NCI-H1105 treated with DMSO at 0.1 percent for 48 hours (cell line): Measurements from ENCODE around the gene KBTBD6.
A peak's percentile ranks its signal among the peaks of the same experiment; 100 is the strongest.
"Not testable (repeated sequence)": the region's sequence is repeated elsewhere in the genome, so short reads cannot be mapped to it uniquely, and the experiment has no call there.

ENCODE experiments used
- DNase-seq: peaks from one replicate; lab custom pipeline; 2025; lab: John Stamatoyannopoulos, UW

The KBTBD6 gene

DNA sequence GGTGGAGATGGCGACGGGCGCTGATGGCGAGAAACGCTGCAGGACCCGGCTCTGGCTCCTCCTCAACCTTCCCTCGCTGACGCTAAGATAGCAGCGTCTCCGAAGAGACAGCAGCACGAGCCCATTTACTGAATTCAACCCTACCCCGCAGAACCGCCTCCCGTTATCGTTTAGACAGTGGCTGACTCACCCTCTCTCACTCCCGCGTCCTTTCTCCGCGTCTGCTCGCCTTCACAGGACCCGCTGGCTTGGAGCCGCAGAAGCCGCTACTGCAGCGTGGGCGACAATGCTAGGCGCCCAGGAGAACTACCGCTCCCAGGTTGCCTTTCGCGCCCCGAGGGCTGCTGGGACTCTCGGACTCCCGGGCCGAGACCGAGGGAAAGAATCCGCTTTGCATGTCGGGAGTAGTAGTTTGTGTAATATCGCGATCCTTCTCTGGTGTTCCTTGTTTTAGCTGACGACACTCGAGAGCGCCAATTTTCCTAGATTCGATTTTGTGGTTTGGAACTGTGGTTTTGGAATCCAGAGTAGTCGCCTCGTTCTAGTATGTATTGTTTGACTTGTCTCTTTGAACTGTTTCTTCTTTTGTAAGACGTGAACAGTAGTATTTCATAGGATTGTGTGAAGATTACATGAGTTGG, at the start of gene KBTBD6:
TSS of gene KBTBD6 (minus strand) at position 291 of the 641 bp plus-strand sequence. CDS start 291 bp downstream, outside the sequence.
- peak; percentile 95 for DNase-seq

GRCh38 chr13:41182231-41182630, 49.6 kb upstream of the KBTBD6 start:
- no peak for DNase-seq

DNA sequence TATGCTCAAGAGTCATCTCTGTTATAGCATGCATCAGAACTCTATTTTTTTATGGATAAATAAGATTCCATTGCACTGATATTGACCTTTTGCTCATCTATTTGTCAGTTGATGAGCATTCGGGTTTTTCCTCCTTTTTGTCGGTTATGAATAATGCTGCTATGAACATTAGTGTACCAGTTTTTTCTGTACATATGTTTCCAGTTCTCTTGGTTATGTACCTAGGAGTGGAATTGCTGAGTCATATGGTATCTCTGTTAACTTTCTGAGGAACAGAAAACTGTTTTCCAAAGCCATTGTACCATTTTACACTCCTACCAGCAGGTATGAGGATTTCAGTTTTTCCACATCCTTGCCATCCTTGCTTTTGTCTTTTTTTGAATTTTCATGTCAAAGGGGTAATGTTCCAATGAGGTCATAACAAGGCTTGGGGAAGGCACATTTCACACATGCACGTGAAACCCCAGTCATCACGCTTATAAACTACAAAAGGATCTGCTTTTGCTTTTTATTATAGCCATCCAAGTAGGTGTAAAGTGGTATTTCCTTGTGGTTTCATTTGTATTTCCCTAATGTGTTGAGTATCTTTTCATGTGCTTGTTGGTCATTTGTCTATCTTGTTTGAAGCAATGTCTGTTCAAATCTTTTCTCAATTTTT, 47.1 kb upstream of the KBTBD6 start:
- DNase-seq = no peak

GRCh38 chr13:41178040-41178439, 45.4 kb upstream of the KBTBD6 start:
- DNase-seq = no peak

- no peak for DNase-seq
Measured at GRCh38 chr13:41177616-41178015, 45.0 kb upstream of the KBTBD6 start.

GRCh38 chr13:41175576-41175975, 43.0 kb upstream of the KBTBD6 start:
- DNase-seq = not testable (repeated sequence)

GRCh38 chr13:41162151-41162550, 29.5 kb upstream of the KBTBD6 start:
- no peak for DNase-seq

GRCh38 chr13:41159174-41159573, 26.6 kb upstream of the KBTBD6 start:
- no peak for DNase-seq

- no peak for DNase-seq
Measured at GRCh38 chr13:41157048-41157717, 24.6 kb upstream of the KBTBD6 start.

- no peak for DNase-seq
Measured at GRCh38 chr13:41156620-41157019, 24.0 kb upstream of the KBTBD6 start.

- no peak for DNase-seq
Measured at GRCh38 chr13:41154042-41154441, 21.4 kb upstream of the KBTBD6 start.

DNA sequence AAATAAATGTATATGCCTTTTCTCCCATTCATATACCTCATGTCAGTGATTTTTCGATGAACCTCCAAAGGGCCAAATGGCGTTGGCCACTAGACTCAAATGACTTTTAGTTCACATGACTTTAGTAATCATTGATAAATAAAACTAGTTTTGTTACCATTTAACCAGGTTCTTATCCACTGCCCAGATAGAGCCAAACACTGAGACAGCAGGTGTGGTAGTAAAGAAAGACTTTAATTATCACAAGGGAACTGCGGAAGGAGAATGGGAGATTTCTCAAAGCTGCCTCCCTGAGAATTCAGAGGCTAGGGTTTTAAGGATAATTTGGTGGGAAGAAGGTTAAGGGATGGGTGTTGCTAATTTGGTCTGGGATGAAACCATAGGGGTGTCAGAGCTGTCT, 19.4 kb upstream of the KBTBD6 start:
- DNase-seq = no peak

DNA sequence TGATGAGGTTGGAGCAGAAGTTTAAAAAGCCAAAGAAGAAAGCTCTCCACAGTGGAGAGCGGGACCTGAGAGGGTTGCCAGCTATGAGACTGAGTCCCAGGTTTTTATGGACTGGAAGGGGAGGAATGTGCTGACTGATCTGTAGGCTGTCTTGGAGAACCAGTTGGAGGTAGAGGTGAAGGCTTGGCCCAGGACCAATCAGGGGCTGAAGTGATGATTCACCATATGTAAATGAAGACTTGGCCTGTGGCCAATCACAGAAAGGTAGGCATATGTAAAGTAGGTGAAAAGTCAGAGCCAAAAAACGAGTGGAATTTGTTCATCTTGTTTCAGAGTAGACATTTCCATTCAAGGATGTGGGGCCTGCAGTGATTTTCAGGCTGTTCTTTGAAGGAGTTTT, 17.5 kb upstream of the KBTBD6 start:
- no peak for DNase-seq

DNA sequence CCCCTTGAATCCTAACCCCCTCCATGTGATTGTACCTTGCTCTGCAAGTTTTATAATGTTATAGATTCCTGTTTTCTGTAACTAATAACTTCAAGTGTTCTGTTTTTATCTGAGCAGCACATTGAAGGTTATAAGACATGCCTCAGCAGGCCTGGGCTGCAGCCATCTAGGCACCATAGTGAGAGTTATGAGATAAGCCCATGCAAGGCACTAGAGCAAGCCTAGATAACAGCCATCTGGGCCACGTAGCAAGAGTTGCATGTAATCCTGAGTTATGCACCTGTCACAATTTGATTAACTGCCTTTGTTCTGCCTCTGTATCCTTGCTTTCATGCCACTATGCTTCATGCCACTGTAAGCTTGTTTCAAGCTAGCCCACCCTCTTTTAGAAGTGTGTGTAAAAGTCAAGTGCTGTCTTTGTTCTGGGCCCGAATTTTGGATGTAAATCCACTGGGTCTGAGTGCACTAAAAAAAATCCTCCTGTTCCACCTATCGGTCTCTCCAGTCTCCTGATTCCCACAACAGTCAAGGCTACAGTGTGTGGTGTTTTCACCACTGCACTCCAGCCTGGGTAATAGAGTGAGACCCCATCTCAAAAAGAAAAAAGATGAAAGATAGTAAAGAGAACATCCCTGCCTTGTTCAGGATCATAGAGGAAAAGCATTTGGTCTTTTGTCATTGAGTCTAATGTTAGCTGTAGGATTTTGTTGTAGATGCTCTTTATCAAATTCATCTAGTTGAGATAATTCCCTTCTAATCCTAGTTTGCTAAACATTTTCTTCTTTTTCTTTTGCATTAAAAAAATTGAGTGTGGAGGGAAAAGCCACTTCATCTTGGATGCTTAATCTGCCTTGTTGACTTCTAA, 16.0 kb upstream of the KBTBD6 start:
- DNase-seq = no peak

- no peak for DNase-seq
Measured at GRCh38 chr13:41145136-41145908, 12.7 kb upstream of the KBTBD6 start.

DNA sequence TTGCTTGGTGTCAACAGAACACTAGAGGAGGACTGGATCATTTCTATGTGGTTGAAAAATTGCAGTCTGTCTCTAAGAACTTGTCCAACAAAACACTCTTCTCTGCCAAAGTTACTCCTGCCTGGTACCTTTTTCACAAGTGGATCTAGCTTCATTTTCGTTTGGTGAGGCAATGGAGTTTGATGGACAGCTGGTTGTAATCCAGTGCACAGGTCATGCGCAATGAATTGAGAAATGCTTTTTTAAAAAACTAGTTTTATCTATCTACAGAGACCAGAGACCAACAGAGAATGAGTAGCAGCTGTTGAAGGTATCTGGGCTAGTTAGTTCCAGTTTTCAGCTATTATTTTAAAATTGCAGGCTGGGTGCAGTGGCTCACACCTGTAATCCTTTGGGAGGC, 12.0 kb upstream of the KBTBD6 start:
- DNase-seq = no peak

GRCh38 chr13:41139296-41139966, 6.8 kb upstream of the KBTBD6 start:
- no peak for DNase-seq

GRCh38 chr13:41137951-41138350, 5.3 kb upstream of the KBTBD6 start:
- DNase-seq = no peak

GRCh38 chr13:41137241-41137640, 4.6 kb upstream of the KBTBD6 start:
- DNase-seq = peak; percentile 9

GRCh38 chr13:41136396-41137031, 3.9 kb upstream of the KBTBD6 start:
- DNase-seq = no peak
